ENCODE measurements around the gene G6PD. TPM values are rescaled to one million over a fixed set of nuclear protein-coding genes. Genes with fewer than 3 reads are reported as not detected.

G6PD gene
- total and polyA plus RNA-seq, 2 donors (not counting 3 experiments of a cell fraction or from before 2014, with no cell fraction given): 155 to 159 TPM

DNA sequence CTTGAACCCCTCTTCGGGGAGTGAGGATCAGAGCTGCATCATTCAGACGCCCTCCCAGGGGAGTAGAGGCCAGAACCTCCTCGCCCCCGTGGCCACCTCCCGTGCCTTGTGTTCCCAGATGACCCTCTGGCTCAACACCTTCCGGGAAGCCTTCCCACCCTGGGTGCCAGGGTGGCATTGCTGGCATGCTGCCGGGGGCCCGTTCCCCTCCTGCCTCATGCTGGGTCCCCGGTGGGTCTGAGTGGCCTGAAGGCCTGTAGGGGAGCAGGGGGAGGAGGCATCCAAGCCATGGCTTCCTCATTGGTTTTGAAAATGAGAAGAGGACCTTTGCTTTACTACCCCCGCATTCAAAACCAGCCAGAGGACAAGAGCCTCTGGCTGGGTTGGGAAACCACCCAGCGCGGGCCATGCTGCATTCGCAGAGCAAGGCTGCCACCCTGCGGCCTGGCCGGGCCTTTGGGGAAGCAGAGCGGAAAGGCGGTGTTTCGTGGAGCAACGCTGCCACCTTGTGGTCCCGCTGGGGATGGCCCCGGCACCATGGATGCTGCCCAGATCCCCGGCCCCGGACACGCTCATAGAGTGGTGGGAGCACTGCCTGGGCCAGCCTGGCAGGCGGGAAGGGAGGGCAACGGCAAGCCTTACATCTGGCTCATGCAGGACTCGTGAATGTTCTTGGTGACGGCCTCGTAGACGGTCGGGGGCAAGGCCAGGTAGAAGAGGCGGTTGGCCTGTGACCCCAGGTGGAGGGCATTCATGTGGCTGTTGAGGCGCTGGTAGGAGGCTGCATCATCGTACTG, 11.9 kb downstream of the G6PD start:
- Histone ChIP-seq H2AFZ (ENCODE audit: low read depth, low read length) (no peak overlapping the region), H3K27ac (ENCODE audit: insufficient read depth, low read depth, low read length) (no peak overlapping the region), H3K4me1 (ENCODE audit: control insufficient read depth, extremely low read depth, insufficient read depth, low read length) (no peaks in the 10 kb centered on the region), H3K79me2 (ENCODE audit: control insufficient read depth, insufficient read depth, low read length) (peaks cover 10% of the 10 kb centered on the region), H3K9ac (replicated peaks; ENCODE audit: extremely low read depth, insufficient read depth, low read length) (no peak overlapping the region), H3K9me1 (replicated peaks; ENCODE audit: control insufficient read depth, extremely low read depth, insufficient read depth, low read length) (no peaks in the 10 kb centered on the region), H3K4me2 (ENCODE audit: insufficient read depth, low read length) (no peak overlapping the region), H3K4me3 (replicated peaks in 1 of 3; ENCODE audit: insufficient read depth in 1 of 3, low read depth in 1 of 3, low read length in 3 of 3) (no peak overlapping the region), H3K36me3 (ENCODE audit: control insufficient read depth in 2 of 2, extremely low read depth in 1 of 2, insufficient read depth in 2 of 2, low read length in 2 of 2) (peaks cover 5 to 17% of the 10 kb centered on the region in 2 experiments), H4K20me1 (replicated peaks; ENCODE audit: control insufficient read depth, extremely low read depth, insufficient read depth, low read length) (no peaks in the 10 kb centered on the region), H3K27me3 (ENCODE audit: control insufficient read depth in 2 of 2, insufficient read depth in 2 of 2, low read length in 2 of 2) (no peaks in the 10 kb centered on the region), H3K9me3 (replicated peaks; ENCODE audit: control insufficient read depth, insufficient read depth, low read length) (no peaks in the 10 kb centered on the region)
- peak; percentile 63 for DNase-seq (ENCODE audit: low read depth, low spot score)
- no peak for TF ChIP-seq EZH2 (IDR thresholded peaks at IDR 0.05; ENCODE audit: borderline replicate concordance, low read depth, low read length, severe bottlenecking)
- TF ChIP-seq POLR2AphosphoS5 (IDR thresholded peaks at IDR 0.05; ENCODE audit: insufficient read depth, low read depth, low read length): peak; percentile 47
- TF ChIP-seq GATA2 (IDR thresholded peaks at IDR 0.05; ENCODE audit: insufficient read depth, insufficient read length, low read depth, low read length): no peak
- no peak for TF ChIP-seq POLR2A (IDR thresholded peaks at IDR 0.05; ENCODE audit: low read depth, low read length)
- no peak for TF ChIP-seq JUN (IDR thresholded peaks at IDR 0.05; ENCODE audit: borderline replicate concordance, insufficient read depth, insufficient read length, low read depth)
- no peak for TF ChIP-seq MYC (IDR thresholded peaks at IDR 0.05; ENCODE audit: low read depth, low read length)
- TF ChIP-seq, protein P1, sequence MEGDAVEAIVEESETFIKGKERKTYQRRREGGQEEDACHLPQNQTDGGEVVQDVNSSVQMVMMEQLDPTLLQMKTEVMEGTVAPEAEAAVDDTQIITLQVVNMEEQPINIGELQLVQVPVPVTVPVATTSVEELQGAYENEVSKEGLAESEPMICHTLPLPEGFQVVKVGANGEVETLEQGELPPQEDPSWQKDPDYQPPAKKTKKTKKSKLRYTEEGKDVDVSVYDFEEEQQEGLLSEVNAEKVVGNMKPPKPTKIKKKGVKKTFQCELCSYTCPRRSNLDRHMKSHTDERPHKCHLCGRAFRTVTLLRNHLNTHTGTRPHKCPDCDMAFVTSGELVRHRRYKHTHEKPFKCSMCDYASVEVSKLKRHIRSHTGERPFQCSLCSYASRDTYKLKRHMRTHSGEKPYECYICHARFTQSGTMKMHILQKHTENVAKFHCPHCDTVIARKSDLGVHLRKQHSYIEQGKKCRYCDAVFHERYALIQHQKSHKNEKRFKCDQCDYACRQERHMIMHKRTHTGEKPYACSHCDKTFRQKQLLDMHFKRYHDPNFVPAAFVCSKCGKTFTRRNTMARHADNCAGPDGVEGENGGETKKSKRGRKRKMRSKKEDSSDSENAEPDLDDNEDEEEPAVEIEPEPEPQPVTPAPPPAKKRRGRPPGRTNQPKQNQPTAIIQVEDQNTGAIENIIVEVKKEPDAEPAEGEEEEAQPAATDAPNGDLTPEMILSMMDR (IDR thresholded peaks at IDR 0.05; ENCODE audit: extremely low read depth in 1 of 2, insufficient read depth in 1 of 2, low read depth in 1 of 2, low read length in 2 of 2): peak; percentile 92 to 94
- TF ChIP-seq FOS (IDR thresholded peaks at IDR 0.05; ENCODE audit: borderline replicate concordance, insufficient read depth, low read length): no peak
- TF ChIP-seq, protein P2, sequence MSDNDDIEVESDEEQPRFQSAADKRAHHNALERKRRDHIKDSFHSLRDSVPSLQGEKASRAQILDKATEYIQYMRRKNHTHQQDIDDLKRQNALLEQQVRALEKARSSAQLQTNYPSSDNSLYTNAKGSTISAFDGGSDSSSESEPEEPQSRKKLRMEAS (IDR thresholded peaks at IDR 0.05; ENCODE audit: insufficient read depth, insufficient read length): no peak
- FAIRE-seq: peak; percentile 99
- ChIA-PET POLR2A (no interaction called here), CTCF (interaction anchor here (4.2 kb wide), 1 partner anchor 161 kb away, joined by 24 read pairs; the partner anchor contains the start of gene FLNA)
- BruUV-seq (replicated peaks): no TSS peak
- intact Hi-C loops (cut with micrococcal nuclease) (loop anchor here (1.0 kb wide), 1 partner anchor 161 kb away; no protein-coding TSS in a partner anchor), dilution Hi-C loops (cut with MboI; ENCODE audit: extremely low pct_ligation_motif_present, low sequenced_read_pairs) (no loop called here)
